Fibroblast of pulmonary artery (primary cell): ENCODE results near the gene KLK4.

ENCODE experiments used
- DNase-seq: peaks from one replicate; pipeline ENCODE4 v3.0.0-alpha.2; 2010; ENCODE audit warnings: low read depth
- H3K4me3 ChIP-seq: replicated peaks from 2 replicates; pipeline ENCODE4 v1.5.1; 2011; ENCODE audit warnings: low read depth, mild to moderate bottlenecking, control low read depth, low read length, moderate library complexity
- CTCF ChIP-seq: IDR thresholded peaks from 2 replicates; pipeline ENCODE4 v1.5.1; 2011; ENCODE audit warnings: mild to moderate bottlenecking, control low read depth, low read length, inconsistent platforms; ENCODE audit errors: missing control alignments

The KLK4 gene

GRCh38 chr19:50944795-50945194 lies 33.6 kb upstream of the KLK4 start:
- TF ChIP-seq CTCF = no peak
- no peak for DNase-seq
- no peak overlapping the region for H3K4me3 ChIP-seq

GRCh38 chr19:50943074-50943828 lies 32.1 kb upstream of the KLK4 start:
- no peak for DNase-seq
- H3K4me3 ChIP-seq = no peak overlapping the region
- no peak for TF ChIP-seq CTCF

- no peak overlapping the region for H3K4me3 ChIP-seq
- DNase-seq = no peak
- TF ChIP-seq CTCF = no peak
Measured at GRCh38 chr19:50939596-50939995, 28.4 kb upstream of the KLK4 start.

GRCh38 chr19:50933640-50934039 lies 22.4 kb upstream of the KLK4 start:
- DNase-seq = peak; percentile 29
- no peak overlapping the region for H3K4me3 ChIP-seq
- no peak for TF ChIP-seq CTCF

GRCh38 chr19:50932690-50933083 lies 21.5 kb upstream of the KLK4 start:
- TF ChIP-seq CTCF = no peak
- DNase-seq = no peak
- no peak overlapping the region for H3K4me3 ChIP-seq

GRCh38 chr19:50932018-50932689 lies 21.0 kb upstream of the KLK4 start:
- H3K4me3 ChIP-seq = no peak overlapping the region
- TF ChIP-seq CTCF = no peak
- DNase-seq = no peak

GRCh38 chr19:50931023-50931422 lies 19.8 kb upstream of the KLK4 start:
- no peak for TF ChIP-seq CTCF
- H3K4me3 ChIP-seq = no peak overlapping the region
- DNase-seq = no peak
